GM12891 (cell line): ENCODE data around the gene ZC3H11A.

ENCODE experiments used
- POLR2A ChIP-seq: IDR thresholded peaks from 2 replicates; pipeline ENCODE4 v1.6.1; 2011; ENCODE audit warnings: low read depth, low read length, control low read depth
- POLR2AphosphoS5 ChIP-seq: IDR thresholded peaks from 2 replicates; pipeline ENCODE4 v1.6.1; 2011; ENCODE audit warnings: low read depth, low read length, control low read depth

GRCh38 chr1:203760506-203760905, 34.9 kb upstream of the ZC3H11A start:
- no peak for TF ChIP-seq POLR2A
- no peak for TF ChIP-seq POLR2AphosphoS5
